Mesodermal cell (in vitro differentiated cells): ENCODE measurements around the gene SDR39U1.

Source experiments
- H3K27ac ChIP-seq: 2 replicates; pipeline ENCODE4 v1.7.0; 2013; ENCODE audit warnings: mild to moderate bottlenecking, low read depth, low read length, moderate library complexity; ENCODE audit not compliant: severe bottlenecking
- H3K36me3 ChIP-seq: 2 replicates; pipeline ENCODE4 v1.7.1; 2013; ENCODE audit warnings: mild to moderate bottlenecking, low read length, moderate library complexity; ENCODE audit not compliant: control insufficient read depth, insufficient read depth
- H3K4me1 ChIP-seq: one replicate; pipeline ENCODE4 v1.7.1; 2013; ENCODE audit warnings: mild to moderate bottlenecking, low read length; ENCODE audit not compliant: insufficient read depth, control insufficient read depth, poor library complexity, severe bottlenecking
- H3K4me3 ChIP-seq: 2 replicates; pipeline ENCODE4 v1.7.0; 2013; ENCODE audit warnings: low read length, control low read depth, mild to moderate bottlenecking; ENCODE audit not compliant: insufficient read depth, poor library complexity, severe bottlenecking; ENCODE audit errors: extremely low read depth
- H3K9me3 ChIP-seq: 2 replicates; pipeline ENCODE4 v1.7.1; 2013; ENCODE audit warnings: mild to moderate bottlenecking, low read length, moderate library complexity; ENCODE audit not compliant: control insufficient read depth
- WGBS, 2 experiments: methylation state at CpG; one replicate each; pipeline ENCODE4 v1.1.5; 2013; ENCODE audit warnings: missing lambda C conversion rate in 2 of 2; ENCODE audit not compliant: insufficient coverage in 2 of 2; 5-methylcytosine and 5-hydroxymethylcytosine counted together

SDR39U1 gene

DNA sequence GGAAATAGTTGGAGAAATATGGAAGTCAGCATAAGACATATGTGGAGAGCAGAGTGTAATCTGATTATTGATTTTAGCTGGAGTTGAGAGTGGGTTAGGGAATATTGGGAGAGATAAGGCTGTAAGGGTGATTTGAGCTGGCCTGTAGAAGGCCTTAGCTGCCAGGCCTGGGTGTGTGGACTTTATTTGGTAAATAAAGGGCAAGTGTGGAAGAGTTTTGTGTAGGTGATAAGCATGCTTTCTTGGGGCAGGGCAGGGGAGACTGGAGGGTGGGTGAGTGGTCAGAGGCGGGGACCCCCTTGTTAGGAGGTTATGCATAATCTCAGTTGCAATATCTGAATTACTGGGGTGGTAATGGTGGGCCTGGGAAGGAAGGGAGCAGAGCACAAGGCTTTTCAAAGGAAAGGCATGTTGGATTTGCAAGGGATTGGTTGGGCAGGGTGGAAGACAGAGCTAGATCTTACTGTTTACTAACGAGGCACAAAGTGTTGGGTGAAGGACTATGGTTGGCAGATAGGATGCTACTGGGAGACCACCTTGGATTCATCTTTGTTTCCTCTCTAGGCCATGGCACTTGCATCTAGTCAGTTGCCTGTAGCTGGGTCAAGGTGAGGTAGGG, 7.3 kb downstream of the SDR39U1 start:
- H3K4me3 ChIP-seq = no peak overlapping the region
- H3K4me1 ChIP-seq = peaks cover 14% of the 10 kb centered on the region
- 100% methylated on average over 1 of the region's 2 CpGs for WGBS, 2 experiments
- peaks cover 67% of the 10 kb centered on the region for H3K36me3 ChIP-seq
- H3K27ac ChIP-seq = no peak overlapping the region
- H3K9me3 ChIP-seq = no peaks in the 10 kb centered on the region

DNA sequence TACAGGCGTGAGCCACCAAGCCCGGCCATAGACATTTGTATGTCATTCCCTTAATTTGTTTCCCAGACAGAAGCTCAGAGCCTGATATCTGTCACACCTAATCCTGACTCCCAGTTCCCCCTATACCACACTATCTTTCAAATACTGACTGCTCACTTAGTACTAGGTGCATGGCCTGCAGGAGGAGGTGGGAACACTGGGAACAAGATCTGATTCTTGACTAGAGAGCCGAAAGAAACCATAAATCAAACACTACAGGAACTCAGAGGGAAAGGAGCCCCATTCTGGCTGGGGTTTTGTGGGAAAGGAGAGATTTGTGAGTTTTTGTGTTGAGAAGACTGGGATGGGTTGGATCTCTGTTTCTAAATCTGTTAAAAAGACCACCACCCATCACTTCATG, 7.9 kb downstream of the SDR39U1 start:
- 85 to 94% methylated on average over 2 of the region's 3 CpGs for WGBS, 2 experiments
- H3K4me3 ChIP-seq = no peak overlapping the region
- no peak overlapping the region for H3K27ac ChIP-seq
- no peaks in the 10 kb centered on the region for H3K9me3 ChIP-seq
- H3K36me3 ChIP-seq = peaks cover 60% of the 10 kb centered on the region
- peaks cover 14% of the 10 kb centered on the region for H3K4me1 ChIP-seq

DNA sequence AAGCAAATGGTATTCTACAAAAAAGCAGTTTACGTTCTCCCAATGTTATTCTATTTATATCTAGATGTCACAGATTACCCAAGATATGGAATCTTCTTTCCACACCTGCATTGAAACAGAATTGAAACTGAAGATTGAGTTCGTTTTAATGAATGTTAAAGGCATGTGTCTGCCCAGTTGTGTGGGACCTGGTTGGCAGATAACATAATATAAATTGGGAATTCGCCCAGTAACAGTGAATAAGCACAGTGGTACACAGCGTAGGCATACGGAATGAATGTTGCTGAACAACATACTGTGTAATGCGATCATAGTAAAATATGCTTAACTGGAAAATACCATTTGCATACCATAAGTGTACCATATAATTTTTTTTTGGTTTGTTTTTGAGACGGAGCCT, 8.5 kb downstream of the SDR39U1 start:
- no peaks in the 10 kb centered on the region for H3K9me3 ChIP-seq
- peaks cover 17% of the 10 kb centered on the region for H3K4me1 ChIP-seq

DNA sequence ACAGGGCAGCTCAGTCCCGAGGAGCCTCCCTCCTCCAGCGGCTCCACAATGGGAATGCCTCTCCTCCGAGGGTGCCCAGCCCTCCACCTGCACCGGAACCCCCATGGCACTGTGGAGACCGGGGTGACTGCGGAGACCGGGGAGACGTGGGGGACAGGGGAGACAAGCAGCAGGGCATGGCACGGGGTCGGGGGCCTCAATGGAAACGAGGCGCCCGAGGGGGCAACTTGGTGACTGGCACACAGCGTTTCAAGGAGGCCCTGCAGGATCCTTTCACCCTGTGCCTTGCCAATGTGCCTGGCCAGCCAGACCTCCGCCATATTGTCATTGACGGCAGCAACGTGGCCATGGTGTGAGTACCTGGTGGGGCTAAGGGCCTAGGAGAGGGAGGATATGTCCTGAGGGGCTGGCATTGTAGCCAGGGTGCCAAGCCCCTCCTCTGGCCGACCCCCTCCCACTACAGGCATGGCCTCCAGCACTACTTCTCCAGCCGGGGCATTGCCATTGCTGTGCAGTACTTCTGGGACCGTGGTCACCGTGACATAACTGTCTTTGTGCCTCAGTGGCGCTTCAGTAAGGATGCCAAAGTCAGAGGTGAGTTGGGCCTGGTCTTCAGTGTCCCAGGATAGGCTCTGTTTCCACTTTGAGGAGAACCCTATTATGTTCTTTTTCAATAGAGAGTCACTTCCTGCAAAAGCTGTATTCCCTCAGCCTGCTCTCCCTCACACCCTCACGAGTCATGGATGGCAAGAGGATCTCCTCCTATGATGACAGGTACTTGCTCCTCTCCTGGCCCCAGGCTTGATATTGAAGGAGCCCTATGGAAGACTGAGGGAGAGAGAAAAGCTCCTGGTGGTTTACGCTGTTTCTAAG, 10.1 kb downstream of the SDR39U1 start:
- H3K36me3 ChIP-seq = peaks cover 38% of the 10 kb centered on the region
- WGBS, 2 experiments = 93 to 96% methylated on average over 19 to 22 of the region's 24 CpGs
- no peak overlapping the region for H3K27ac ChIP-seq
- H3K4me3 ChIP-seq = no peak overlapping the region
- no peaks in the 10 kb centered on the region for H3K9me3 ChIP-seq
- H3K4me1 ChIP-seq = peaks cover 16% of the 10 kb centered on the region

More for the DNA sequence above, 8.5 kb downstream of the SDR39U1 start:
- no peak overlapping the region for H3K27ac ChIP-seq
- peaks cover 54% of the 10 kb centered on the region for H3K36me3 ChIP-seq
- 100% methylated on average over 3 of the region's 7 CpGs for whole genome bisulfite sequencing, 2 experiments
- H3K4me3 ChIP-seq = no peak overlapping the region

DNA sequence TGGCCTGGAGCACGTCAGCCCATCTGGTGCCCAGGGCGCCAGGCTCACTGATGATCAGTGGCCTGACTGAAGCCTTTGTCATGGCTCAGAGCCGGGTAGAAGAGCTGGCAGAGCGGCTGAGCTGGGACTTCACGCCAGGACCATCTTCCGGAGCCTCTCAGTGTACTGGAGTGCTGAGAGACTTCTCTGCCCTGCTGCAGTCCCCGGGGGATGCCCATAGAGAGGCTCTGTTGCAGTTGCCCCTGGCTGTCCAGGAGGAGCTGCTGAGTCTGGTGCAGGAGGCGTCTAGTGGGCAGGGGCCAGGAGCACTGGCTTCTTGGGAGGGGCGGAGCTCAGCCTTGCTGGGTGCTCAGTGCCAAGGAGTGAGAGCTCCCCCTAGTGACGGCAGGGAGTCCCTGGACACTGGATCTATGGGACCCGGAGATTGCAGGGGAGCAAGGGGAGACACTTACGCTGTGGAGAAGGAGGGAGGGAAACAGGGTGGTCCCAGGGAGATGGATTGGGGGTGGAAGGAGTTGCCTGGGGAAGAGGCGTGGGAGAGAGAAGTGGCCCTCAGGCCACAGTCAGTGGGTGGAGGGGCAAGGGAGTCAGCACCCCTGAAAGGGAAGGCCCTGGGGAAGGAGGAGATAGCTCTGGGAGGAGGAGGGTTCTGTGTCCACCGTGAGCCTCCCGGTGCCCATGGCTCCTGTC, 10.9 kb downstream of the SDR39U1 start:
- Histone ChIP-seq H3K27ac (no peak overlapping the region), H3K36me3 (peaks cover 32% of the 10 kb centered on the region), H3K9me3 (no peaks in the 10 kb centered on the region), H3K4me1 (peaks cover 12% of the 10 kb centered on the region), H3K4me3 (peak overlapping the region; percentile 73)
- WGBS, 2 experiments = 44 to 58% methylated on average over 10 to 15 of the region's 15 CpGs

DNA sequence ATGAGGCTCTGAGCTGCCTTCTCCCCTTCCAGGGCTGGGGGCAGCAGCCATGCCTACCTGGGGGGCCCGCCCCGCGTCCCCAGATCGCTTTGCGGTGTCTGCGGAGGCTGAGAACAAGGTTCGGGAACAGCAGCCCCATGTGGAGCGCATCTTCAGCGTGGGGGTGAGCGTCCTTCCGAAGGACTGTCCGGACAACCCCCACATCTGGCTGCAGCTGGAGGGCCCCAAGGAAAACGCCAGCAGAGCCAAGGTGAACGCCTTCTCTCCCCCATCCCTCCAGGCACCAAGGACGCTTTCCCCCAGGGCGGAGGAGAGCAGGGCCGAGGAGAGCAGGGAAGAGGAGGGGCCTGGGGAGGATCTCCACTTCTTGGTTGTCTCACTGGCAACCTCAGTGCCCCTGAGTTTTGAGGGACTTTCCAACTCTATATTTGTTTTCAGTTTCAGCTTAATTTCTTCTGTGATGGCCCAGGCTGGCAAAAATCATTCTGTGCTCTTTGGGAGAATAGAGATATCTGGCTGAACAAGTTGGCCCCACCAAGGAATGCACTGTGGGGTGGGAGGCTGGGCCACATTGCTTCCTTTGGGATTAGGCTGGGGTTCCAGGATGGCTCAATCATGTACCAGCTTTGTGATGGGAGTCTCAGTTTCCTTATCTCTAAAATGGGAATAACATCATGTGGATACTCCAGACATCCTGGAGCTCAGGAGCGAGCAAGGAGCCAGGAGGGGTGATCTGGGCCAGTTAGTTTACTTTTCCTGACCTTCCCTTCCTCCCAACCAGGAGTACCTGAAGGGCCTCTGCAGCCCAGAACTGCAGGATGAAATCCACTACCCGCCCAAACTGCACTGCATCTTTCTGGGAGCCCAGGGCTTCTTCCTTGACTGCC, 11.7 kb downstream of the SDR39U1 start:
- Histone ChIP-seq H3K9me3 (no peaks in the 10 kb centered on the region), H3K4me3 (peak overlapping the region; percentile 73), H3K4me1 (peaks cover 12% of the 10 kb centered on the region), H3K27ac (peak overlapping the region; percentile 92), H3K36me3 (peaks cover 31% of the 10 kb centered on the region)
- WGBS, 2 experiments = 22 to 25% methylated on average over 11 to 14 of the region's 19 CpGs

DNA sequence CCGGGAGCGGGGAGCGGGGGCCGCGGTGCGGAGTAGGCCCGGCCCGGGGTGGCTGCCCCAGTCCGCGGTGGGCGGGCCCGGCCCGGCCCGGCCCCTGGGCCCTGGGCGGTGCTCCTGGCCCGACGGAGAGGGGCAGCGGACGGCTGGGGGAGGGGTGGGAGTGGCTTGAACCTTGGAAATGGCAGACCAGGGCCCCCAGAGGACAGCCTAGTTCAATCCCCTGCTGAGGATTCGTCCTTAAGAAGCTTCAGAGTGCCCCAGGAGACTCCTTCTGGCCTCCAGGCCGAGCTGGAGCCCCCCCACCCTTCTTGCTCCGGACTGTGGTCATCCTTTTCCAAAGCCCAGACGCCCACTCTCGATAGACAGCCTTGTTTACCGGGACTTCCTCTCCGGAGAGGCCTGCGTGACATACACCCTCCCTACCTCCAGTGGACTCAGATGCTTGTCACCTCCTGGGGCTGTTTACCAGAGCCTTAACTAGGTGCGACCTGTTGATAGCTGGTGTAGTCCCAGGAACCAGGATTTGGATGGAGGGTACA, 12.4 kb downstream of the SDR39U1 start:
- Histone ChIP-seq H3K4me3 (peak overlapping the region; percentile 73), H3K4me1 (peaks cover 12% of the 10 kb centered on the region), H3K9me3 (no peaks in the 10 kb centered on the region), H3K36me3 (peaks cover 26% of the 10 kb centered on the region), H3K27ac (peak overlapping the region; percentile 92)
- WGBS, 2 experiments = 0% methylated on average over 6 to 11 of the region's 28 CpGs

DNA sequence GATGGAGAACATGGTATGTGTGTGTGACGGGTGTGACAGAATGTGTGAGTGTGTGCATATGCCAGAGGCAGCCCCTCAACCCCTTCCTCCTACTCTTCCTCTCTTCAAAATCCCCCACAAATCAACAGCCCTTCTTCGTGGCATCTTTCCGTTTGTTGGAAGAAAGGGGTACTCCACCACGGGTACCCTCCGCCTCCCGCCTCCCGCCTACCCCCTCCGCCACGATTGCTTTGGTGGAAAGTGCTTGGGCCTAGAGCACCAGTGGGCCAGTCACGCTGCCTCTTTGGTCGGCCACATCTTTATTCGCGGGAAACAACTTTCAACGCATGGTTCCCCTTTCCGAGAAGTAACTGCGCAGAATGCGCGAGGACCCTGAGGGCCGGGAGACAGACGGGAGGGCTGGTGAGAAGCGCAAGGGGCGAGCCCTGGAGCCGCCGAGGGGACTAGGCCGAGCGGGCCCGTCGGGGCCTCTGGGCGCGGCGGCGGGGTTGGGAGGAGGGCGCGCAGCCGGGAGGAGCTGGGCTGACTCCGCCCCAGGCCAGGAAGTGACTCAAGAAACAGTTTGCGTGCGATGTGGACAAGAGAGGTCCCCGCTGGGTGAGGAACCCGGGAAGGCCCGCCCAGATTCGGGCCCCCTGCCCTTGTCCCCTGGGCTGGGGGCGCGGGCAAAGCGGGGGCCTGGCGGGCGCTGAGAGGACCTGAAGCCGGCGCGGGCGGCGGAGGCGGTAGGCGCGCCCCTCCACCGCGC, 13.0 kb downstream of the SDR39U1 start, which contains the start of the genes CBLN3 and KHNYN:
CBLN3 (minus strand) TSS at position 274 of the 748 bp plus-strand sequence. CDS start 614 bp downstream, outside the sequence.
KHNYN (plus strand) TSS at position 560 of the 748 bp plus-strand sequence. CDS start 777 bp downstream, outside the sequence.
- Histone ChIP-seq H3K4me3 (peak within 1 kb of the TSS; percentile 73), H3K27ac (peak within 1 kb of the TSS; percentile 92)
- 12 to 13% methylated on average over 44 to 46 of the region's 57 CpGs for WGBS, 2 experiments

DNA sequence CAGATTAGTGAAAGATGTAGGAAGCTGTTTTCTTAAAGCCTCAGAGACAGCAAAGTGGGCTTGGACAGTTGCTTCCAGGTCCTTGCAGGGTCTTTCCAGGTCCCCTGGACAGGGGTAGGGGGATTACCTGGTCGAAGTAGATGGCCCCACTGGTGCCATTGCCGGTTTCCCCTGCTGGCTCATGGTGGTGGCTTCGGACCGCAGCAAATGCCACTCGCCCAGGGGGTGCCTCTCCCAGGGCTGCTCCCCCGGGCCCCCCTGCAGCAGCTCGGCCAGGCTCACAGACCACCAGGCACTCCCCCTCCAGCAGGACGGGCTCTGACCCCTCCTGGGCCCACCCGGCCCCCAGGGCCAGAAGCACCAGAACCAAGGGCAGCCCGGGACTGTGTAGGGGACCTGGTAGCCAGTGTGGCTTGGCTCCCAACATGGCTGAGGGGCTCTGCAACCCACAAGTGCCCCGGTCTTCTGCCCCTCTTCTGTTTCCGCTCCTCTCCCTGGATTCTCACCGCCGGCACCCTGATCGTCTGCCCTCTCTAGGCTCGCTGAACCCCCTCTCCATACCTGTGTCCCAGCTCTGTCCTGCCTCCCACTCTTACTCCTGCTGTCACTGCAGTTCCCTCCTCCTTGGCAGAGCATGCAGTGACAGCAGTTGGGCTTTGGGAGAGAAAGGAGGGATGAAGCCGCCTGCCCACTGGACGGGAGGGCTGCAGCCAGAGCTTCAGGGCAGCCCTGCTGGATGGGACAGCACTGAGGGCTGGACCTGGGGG, 13.8 kb downstream of the SDR39U1 start:
- 87 to 90% methylated on average over 13 to 18 of the region's 18 CpGs for WGBS, 2 experiments
- H3K27ac ChIP-seq = no peak overlapping the region
- H3K4me1 ChIP-seq = peaks cover 12% of the 10 kb centered on the region
- H3K9me3 ChIP-seq = no peaks in the 10 kb centered on the region
- no peak overlapping the region for H3K4me3 ChIP-seq
- peaks cover 18% of the 10 kb centered on the region for H3K36me3 ChIP-seq

More for the DNA sequence above, 13.0 kb downstream of the SDR39U1 start, which contains the start of the genes CBLN3 and KHNYN:
- Histone ChIP-seq H3K4me1 (peaks cover 12% of the 10 kb centered on the region), H3K36me3 (peaks cover 20% of the 10 kb centered on the region), H3K9me3 (no peaks in the 10 kb centered on the region)
